Breast epithelium (tissue), 4 donors: ENCODE data around the gene ODAD4. TPM values are rescaled to one million over a fixed set of nuclear protein-coding genes. Genes with fewer than 3 reads are reported as not detected.
A peak's percentile ranks its signal among the peaks of the same experiment; 100 is the strongest.

Experiments
- DNase-seq, 2 donors: peaks; one replicate each; pipeline ENCODE4 v3.0.0-alpha.2; 2019; ENCODE audit warnings: low spot score in 2 of 2
- H3K27ac ChIP-seq, 2 donors: fragments of 200-600 bp; sonication (generic) in 1 of 2; one replicate each; pipeline ENCODE4 v1.5.1; 2016 to 2019; ENCODE audit warnings: mild to moderate bottlenecking in 1 of 2
- H3K27me3 ChIP-seq, 2 donors: fragments of 200-600 bp; sonication (generic) in 1 of 2; one replicate each; pipeline versions ENCODE4 v1.5.1 to v1.6.0; 2017 to 2019; ENCODE audit warnings: control low read depth in 1 of 2, mild to moderate bottlenecking in 1 of 2
- H3K36me3 ChIP-seq: fragments of 200-600 bp; one replicate; pipeline ENCODE4 v1.5.1; 2019
- H3K4me1 ChIP-seq, 2 donors: fragments of 200-600 bp; sonication (generic); one replicate each; pipeline ENCODE4 v1.5.1; 2016 to 2019; ENCODE audit warnings: control low read depth in 1 of 2
- H3K4me3 ChIP-seq, 3 donors: fragments of 200-600 bp; sonication (generic); 1 replicate in 2 of 3; 2 replicates in 1 of 3; pipeline ENCODE4 v1.5.1; 2016 to 2019; ENCODE audit warnings: mild to moderate bottlenecking in 3 of 3, moderate library complexity in 2 of 3
- H3K9me3 ChIP-seq, 2 donors: fragments of 200-600 bp; sonication (generic) in 1 of 2; one replicate each; pipeline ENCODE4 v1.5.1; 2016 to 2019; ENCODE audit warnings: control low read depth in 1 of 2
- CTCF ChIP-seq, 3 donors: fragments of 450-650 bp; IDR thresholded peaks; one replicate each; pipeline ENCODE4 v1.5.1; 2016 to 2017; ENCODE audit warnings: antibody characterized with exemption in 3 of 3, mild to moderate bottlenecking in 3 of 3, moderate library complexity in 3 of 3
- POLR2A ChIP-seq: fragments of 450-650 bp; IDR thresholded peaks from one replicate; pipeline ENCODE4 v1.6.1; 2016; ENCODE audit warnings: antibody characterized with exemption, mild to moderate bottlenecking, moderate library complexity
- POLR2AphosphoS5 ChIP-seq, 3 donors: sonication (generic); formaldehyde crosslinking; IDR thresholded peaks; one replicate each; pipeline ENCODE4 v1.6.1; 2017; ENCODE audit warnings: antibody characterized with exemption in 3 of 3
- intact Hi-C: fragments of 100-400 bp; cut with DNase I; formaldehyde crosslinking; loops from one replicate; pipeline ENCODE4 v1.15.1; 2023; ENCODE audit warnings: low total_unique reads
- total RNA-seq, 3 donors: library from RNA; depleted of rRNA; stranded (reverse); fragments of >200 nt; gene quantifications; one replicate each; pipeline ENCODE4 v1.1.0, GENCODE V29; 2016

The ODAD4 gene
- total RNA-seq, 3 donors from 2014 or later, result 0.48 to 3.2 (median 1.6) TPM

DNA sequence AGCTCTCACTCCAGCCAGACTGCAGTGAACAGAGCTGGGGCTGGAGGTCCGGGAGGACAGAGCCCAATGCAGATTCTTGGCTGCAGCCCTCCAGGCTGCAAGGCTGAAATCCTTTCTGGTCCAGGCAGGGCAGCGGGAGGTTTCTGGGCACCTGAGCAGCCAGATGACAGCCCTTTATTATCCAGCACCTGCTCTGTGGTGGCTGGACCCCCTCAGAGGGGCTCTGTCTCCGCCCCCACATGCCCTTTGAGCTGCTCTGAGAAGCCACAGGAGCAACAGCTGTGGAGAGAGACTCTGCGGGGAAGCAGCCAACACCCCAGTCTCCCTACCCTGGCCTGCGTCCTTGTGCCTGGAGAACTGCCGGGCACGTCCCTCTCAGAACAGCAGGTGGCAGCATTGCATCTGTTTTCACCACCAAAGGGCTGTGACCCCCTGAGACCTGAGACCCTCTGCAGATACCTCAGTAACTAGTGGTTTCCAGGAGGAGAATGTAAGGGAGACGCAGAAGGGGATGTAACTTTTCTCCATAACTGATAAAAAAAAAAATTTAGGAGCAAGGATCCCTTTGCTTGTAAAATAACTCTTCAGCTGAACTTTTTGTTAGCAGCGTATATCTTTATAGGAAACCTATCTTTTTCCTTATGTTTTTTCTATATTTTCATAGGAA lies 32.5 kb downstream of the ODAD4 start:
- Histone ChIP-seq H3K36me3 (no peaks in the 10 kb centered on the region), H3K4me1 (no peaks in the 10 kb centered on the region), H3K4me3 (no peak overlapping the region), H3K27me3 (no peaks in the 10 kb centered on the region), H3K27ac (no peak overlapping the region), H3K9me3 (no peaks in the 10 kb centered on the region)
- TF ChIP-seq CTCF (IDR thresholded peaks at IDR 0.05) (peak; percentile 64 to 86 (median 84)), POLR2AphosphoS5 (IDR thresholded peaks at IDR 0.05) (peak in 1 of 3 donors; percentile 28), POLR2A (no peak)
- intact Hi-C loops, result loop anchor here (5.0 to 10.0 kb wide), 3 partner anchors 62 to 814 kb away; partner anchors contain the start of gene NKIRAS2
- DNase-seq, result peak; percentile 59 to 65

DNA sequence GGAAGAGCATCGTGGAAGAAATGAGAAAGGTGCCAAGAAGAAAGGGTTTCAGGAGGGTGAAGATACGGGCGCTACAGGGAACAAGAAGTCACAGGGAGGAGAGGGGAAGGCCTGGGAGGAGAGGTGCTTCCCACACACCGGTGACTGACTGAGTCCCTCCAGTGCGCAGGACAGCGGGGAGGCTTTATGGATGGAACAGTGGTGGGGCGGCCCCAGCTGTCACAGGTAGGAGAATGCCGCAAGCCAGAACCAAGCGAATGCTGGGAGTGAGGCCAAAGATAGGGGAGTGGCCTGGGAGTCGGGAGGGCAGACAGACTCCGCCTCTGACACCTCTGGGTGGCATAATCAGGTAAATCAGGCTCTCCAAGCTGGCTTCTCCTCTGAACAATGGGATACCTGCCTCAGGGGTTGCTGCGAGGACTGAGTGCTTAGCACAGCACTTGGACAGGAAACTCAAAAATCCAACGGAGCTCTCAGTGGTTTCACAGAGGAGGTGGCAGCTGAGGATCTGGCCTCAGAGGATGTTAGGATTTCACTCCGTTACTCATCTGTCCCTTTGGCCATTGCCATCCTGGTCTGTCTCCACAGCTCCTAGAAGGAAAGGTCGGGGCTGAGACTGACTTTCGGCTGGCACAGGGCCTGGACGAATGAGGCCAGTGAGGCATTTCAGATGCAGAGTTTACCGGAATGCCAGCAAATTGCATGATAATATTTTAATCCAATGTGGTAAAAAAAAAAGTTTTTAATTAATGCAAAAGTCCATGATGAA lies 35.5 kb downstream of the ODAD4 start:
- Histone ChIP-seq H3K36me3 (no peaks in the 10 kb centered on the region), H3K4me1 (peaks cover 0 to 11% of the 10 kb centered on the region in 2 donors), H3K27me3 (no peaks in the 10 kb centered on the region), H3K27ac (peak overlapping the region; percentile 79 to 90), H3K9me3 (no peaks in the 10 kb centered on the region), H3K4me3 (peak overlapping the region; percentile 92 to 94 (median 92))
- TF ChIP-seq POLR2AphosphoS5 (IDR thresholded peaks at IDR 0.05) (peak in 2 of 3 donors; percentile 6 to 22), POLR2A (no peak), CTCF (IDR thresholded peaks at IDR 0.05) (peak in 1 of 3 donors; percentile 17)
- intact Hi-C loops, result loop anchor here (10.0 kb wide), 2 partner anchors 59 to 139 kb away; partner anchors contain the start of gene NKIRAS2
- peak; percentile 78 to 93 for DNase-seq

GRCh38 chr17:41966463-41967140 lies 36.2 kb downstream of the ODAD4 start, which contains the start of gene CNP:
Gene CNP (plus strand): TSS chr17:41966795. CDS start chr17:41966885, 90 bp downstream.
- H3K27me3 ChIP-seq, result no peaks in the 10 kb centered on the region
- intact Hi-C loops, result loop anchor here (10.0 kb wide), 2 partner anchors 58 to 138 kb away; partner anchors contain the start of gene NKIRAS2
- no peaks in the 10 kb centered on the region for H3K36me3 ChIP-seq
- peak; percentile 85 to 89 for DNase-seq
- peak within 1 kb of the TSS; percentile 92 to 94 (median 92) for H3K4me3 ChIP-seq
- H3K4me1 ChIP-seq, result peaks cover 0 to 14% of the 10 kb centered on the region in 2 donors
- H3K27ac ChIP-seq, result peak within 1 kb of the TSS; percentile 90 to 91
- no peaks in the 10 kb centered on the region for H3K9me3 ChIP-seq
- TF ChIP-seq POLR2AphosphoS5 (IDR thresholded peaks at IDR 0.05), result peak; percentile 40 to 74 (median 64)
- TF ChIP-seq POLR2A, result no peak

GRCh38 chr17:41967141-41967920 lies 36.9 kb downstream of the ODAD4 start:
- peaks cover 5 to 21% of the 10 kb centered on the region in 2 donors for H3K4me1 ChIP-seq
- TF ChIP-seq POLR2A, result no peak
- no peak for TF ChIP-seq POLR2AphosphoS5 (IDR thresholded peaks at IDR 0.05)
- no peak for TF ChIP-seq CTCF (IDR thresholded peaks at IDR 0.05)
- H3K36me3 ChIP-seq, result no peaks in the 10 kb centered on the region
- intact Hi-C loops, result loop anchor here (10.0 kb wide), 2 partner anchors 57 to 137 kb away; partner anchors contain the start of gene NKIRAS2
- H3K9me3 ChIP-seq, result no peaks in the 10 kb centered on the region
- no peaks in the 10 kb centered on the region for H3K27me3 ChIP-seq
- peak overlapping the region; percentile 92 to 94 (median 92) for H3K4me3 ChIP-seq
- DNase-seq, result no peak
- H3K27ac ChIP-seq, result peak overlapping the region; percentile 90 to 91
